B cell (primary cell): ENCODE measurements around the gene FTL. TPM values are rescaled to one million over a fixed set of nuclear protein-coding genes. Genes with fewer than 3 reads are reported as not detected.

Source experiments
- ATAC-seq: fragments of 200-7000 bp; cut with Tn5 transposase; one replicate; pipeline ENCODE4 v1.10.0; 2021; ENCODE audit warnings: low read depth, mild to moderate bottlenecking, moderate number of reproducible peaks, moderate library complexity
- CTCF ChIA-PET: fragments of 350-600 bp; sonication (Branson Sonifier 250); formaldehyde crosslinking; loops from one replicate; lab custom pipeline; 2021; ENCODE audit warnings: antibody characterized with exemption, inconsistent platforms; lab: Charles Lee
- POLR2A ChIA-PET: fragments of 350-600 bp; sonication (Branson Sonifier 250); formaldehyde crosslinking; loops from one replicate; lab custom pipeline; 2021; ENCODE audit warnings: antibody characterized with exemption; lab: Charles Lee
- DNase-seq: peaks from one replicate; pipeline ENCODE4 v3.0.0; 2013
- H2AFZ ChIP-seq: 2 replicates; pipeline ENCODE4 v1.6.1; 2012; ENCODE audit warnings: mild to moderate bottlenecking, low read depth, low read length; ENCODE audit not compliant: insufficient read depth, poor library complexity, severe bottlenecking
- H3K27ac ChIP-seq, 2 donors: 1 replicate in 1 of 2; 2 replicates in 1 of 2; pipeline ENCODE4 v1.5.1; 2012 to 2013; ENCODE audit warnings: low read length in 2 of 2, mild to moderate bottlenecking in 2 of 2, moderate library complexity in 1 of 2
- H3K27me3 ChIP-seq, 4 experiments: fragments of 200-600 bp in 1 of 4; sonication (generic) in 1 of 4; replicated peaks in 1 of 4; 1 replicate in 2 of 4; 2 replicates in 2 of 4; pipeline versions ENCODE4 v1.6.1 to v1.7.0; 2013 to 2016; ENCODE audit warnings: low read length in 3 of 4, mild to moderate bottlenecking in 2 of 4, mixed read lengths in 1 of 4, moderate library complexity in 1 of 4; ENCODE audit not compliant: insufficient read depth in 4 of 4, control insufficient read depth in 3 of 4; ENCODE audit errors: control extremely low read depth in 1 of 4
- H3K36me3 ChIP-seq, 2 experiments: replicated peaks in 1 of 2; 1 replicate in 1 of 2; 2 replicates in 1 of 2; pipeline versions ENCODE4 v1.6.1 to v1.7.1; 2013; ENCODE audit warnings: low read length in 1 of 2; ENCODE audit not compliant: insufficient read depth in 2 of 2, control insufficient read depth in 1 of 2; ENCODE audit errors: control extremely low read depth in 1 of 2, extremely low read depth in 1 of 2
- H3K4me1 ChIP-seq, 2 donors: fragments of 200-600 bp in 1 of 2; sonication (generic) in 1 of 2; 1 replicate in 1 of 2; 2 replicates in 1 of 2; pipeline versions ENCODE4 v1.5.1 to v1.6.1; 2013 to 2017; ENCODE audit warnings: low read length in 2 of 2; ENCODE audit not compliant: control insufficient read depth in 2 of 2, insufficient read depth in 2 of 2
- H3K4me2 ChIP-seq: replicated peaks from 2 replicates; pipeline ENCODE3; 2012; ENCODE audit warnings: mild to moderate bottlenecking, low read depth, low read length; ENCODE audit not compliant: poor library complexity, severe bottlenecking
- H3K4me3 ChIP-seq, 5 experiments: fragments of 200-600 bp in 1 of 5; sonication (generic) in 1 of 5; 1 replicate in 3 of 5; 2 replicates in 2 of 5; pipeline versions ENCODE4 v1.5.1 to v1.7.0; 2011 to 2016; ENCODE audit warnings: low read length in 4 of 5, mild to moderate bottlenecking in 4 of 5, low read depth in 2 of 5, control low read depth in 1 of 5, moderate library complexity in 1 of 5; ENCODE audit not compliant: insufficient read depth in 1 of 5; ENCODE audit errors: control extremely low read depth in 1 of 5, extremely low read depth in 1 of 5
- H3K79me2 ChIP-seq: fragments of 200-600 bp; sonication (generic); one replicate; pipeline ENCODE4 v1.6.0; 2016; ENCODE audit warnings: low read length; ENCODE audit not compliant: control insufficient read depth, insufficient read depth
- H3K9ac ChIP-seq: fragments of 200-600 bp; sonication (generic); 2 replicates; pipeline ENCODE4 v1.6.1; 2017; ENCODE audit warnings: mild to moderate bottlenecking, low read length, moderate library complexity
- H3K9me3 ChIP-seq, 3 donors: one replicate each; pipeline versions ENCODE4 v1.6.1 to v1.7.1; 2013; ENCODE audit warnings: low read length in 2 of 3; ENCODE audit not compliant: control insufficient read depth in 2 of 3, insufficient read depth in 1 of 3; ENCODE audit errors: control extremely low read depth in 1 of 3
- H4K20me1 ChIP-seq: 2 replicates; pipeline ENCODE4 v1.6.0; 2012; ENCODE audit warnings: mild to moderate bottlenecking, low read length; ENCODE audit not compliant: insufficient read depth, control insufficient read depth, poor library complexity, severe bottlenecking
- H3K27ac Mint-ChIP-seq: one replicate; pipeline ENCODE4 v1.8.0; 2021; ENCODE audit warnings: mixed read lengths
- H3K27me3 Mint-ChIP-seq: one replicate; pipeline ENCODE4 v1.8.0; 2021; ENCODE audit warnings: mixed read lengths
- H3K4me1 Mint-ChIP-seq: one replicate; pipeline ENCODE4 v1.8.0; 2021; ENCODE audit warnings: mixed read lengths
- H3K4me3 Mint-ChIP-seq: one replicate; pipeline ENCODE4 v1.8.0; 2021; ENCODE audit warnings: mixed read lengths
- H3K9me3 Mint-ChIP-seq: one replicate; pipeline ENCODE4 v1.8.0; 2022; ENCODE audit warnings: mixed read lengths; ENCODE audit not compliant: insufficient read depth
- CTCF ChIP-seq: fragments of 200-600 bp; IDR thresholded peaks from one replicate; pipeline ENCODE4 v1.8.0; 2022; ENCODE audit warnings: antibody characterized with exemption, mild to moderate bottlenecking
- EZH2 ChIP-seq: IDR thresholded peaks from 2 replicates; pipeline ENCODE4 v1.6.1; 2012; ENCODE audit warnings: borderline replicate concordance, low read depth, mild to moderate bottlenecking, moderate library complexity, low read length; ENCODE audit not compliant: insufficient read depth, poor library complexity, severe bottlenecking
- WGBS: methylation state at CpG from one replicate; pipeline ENCODE4 v1.1.5; 2013; ENCODE audit warnings: missing lambda C conversion rate; ENCODE audit not compliant: insufficient coverage; 5-methylcytosine and 5-hydroxymethylcytosine counted together
- intact Hi-C: fragments of 100-400 bp; cut with micrococcal nuclease; formaldehyde crosslinking; loops from one replicate; pipeline ENCODE4 v1.10.0; 2022
- polyA plus RNA-seq: library from polyadenylated mRNA; depleted of rRNA; stranded (reverse); fragments of >200 nt; gene quantifications from 2 replicates; pipeline ENCODE4 v1.2.3, GENCODE V29; 2012
- total RNA-seq, 2 donors: library from RNA; stranded (reverse); fragments of 120-200 nt in 1 of 2; gene quantifications; 1 replicate in 1 of 2; 2 replicates in 1 of 2; pipeline versions ENCODE4 v1.2.3 to v1.2.4, GENCODE V29; 2013 to 2022

The FTL gene
- total and polyA plus RNA-seq, 2 donors (not counting 1 experiment from before 2014, with no cell fraction given), result 832 to 937 TPM

GRCh38 chr19:48959341-48960239 is 5.5 kb upstream of the FTL start:
- intact Hi-C loops, result loop anchor here (5.0 kb wide), 1 partner anchor 322 kb away; the partner anchor contains the start of gene DBP
- no peaks in the 10 kb centered on the region for H3K9me3 ChIP-seq
- H3K4me3 ChIP-seq, result no peak overlapping the region
- Mint-ChIP-seq H3K9me3 (no peaks in the 10 kb centered on the region), H3K4me1 (peaks cover 50% of the 10 kb centered on the region), H3K27me3 (no peaks in the 10 kb centered on the region), H3K4me3 (no peak overlapping the region), H3K27ac (no peak overlapping the region)
- H3K27me3 ChIP-seq, result no peaks in the 10 kb centered on the region
- H4K20me1 ChIP-seq, result no peaks in the 10 kb centered on the region
- no peak overlapping the region for H2AFZ ChIP-seq
- no peak overlapping the region for H3K27ac ChIP-seq
- H3K79me2 ChIP-seq, result peaks cover 31% of the 10 kb centered on the region
- H3K9ac ChIP-seq, result no peak overlapping the region
- DNase-seq (no peak), ATAC-seq (no peak)
- WGBS, result 85% methylated on average over 7 of the region's 16 CpGs
- no peak overlapping the region for H3K4me2 ChIP-seq
- peaks cover 34 to 42% of the 10 kb centered on the region in 2 donors for H3K4me1 ChIP-seq
- TF ChIP-seq CTCF (no peak), EZH2 (no peak)
- CTCF ChIA-PET, result interaction anchor here (2.4 kb wide), 1 partner anchor 11 kb away, joined by 8 read pairs; no protein-coding TSS in a partner anchor
- POLR2A ChIA-PET, result interaction anchor here (0.6 to 0.7 kb wide), 5 partner anchors 100 to 741 kb away, joined by 3 to 7 read pairs (median 5); no protein-coding TSS in a partner anchor
- peaks cover 1 to 5% of the 10 kb centered on the region in 2 experiments for H3K36me3 ChIP-seq
